ENCODE measurements around the gene SSH3. TPM values are rescaled to one million over a fixed set of nuclear protein-coding genes. Genes with fewer than 3 reads are reported as not detected.

The SSH3 gene
- polyA plus RNA-seq, 1 donor, result 17.6 TPM

GRCh38 chr11:67345247-67345919, 42.1 kb downstream of the SSH3 start:
- no peak for DNase-seq (ENCODE audit: low read depth)

DNA sequence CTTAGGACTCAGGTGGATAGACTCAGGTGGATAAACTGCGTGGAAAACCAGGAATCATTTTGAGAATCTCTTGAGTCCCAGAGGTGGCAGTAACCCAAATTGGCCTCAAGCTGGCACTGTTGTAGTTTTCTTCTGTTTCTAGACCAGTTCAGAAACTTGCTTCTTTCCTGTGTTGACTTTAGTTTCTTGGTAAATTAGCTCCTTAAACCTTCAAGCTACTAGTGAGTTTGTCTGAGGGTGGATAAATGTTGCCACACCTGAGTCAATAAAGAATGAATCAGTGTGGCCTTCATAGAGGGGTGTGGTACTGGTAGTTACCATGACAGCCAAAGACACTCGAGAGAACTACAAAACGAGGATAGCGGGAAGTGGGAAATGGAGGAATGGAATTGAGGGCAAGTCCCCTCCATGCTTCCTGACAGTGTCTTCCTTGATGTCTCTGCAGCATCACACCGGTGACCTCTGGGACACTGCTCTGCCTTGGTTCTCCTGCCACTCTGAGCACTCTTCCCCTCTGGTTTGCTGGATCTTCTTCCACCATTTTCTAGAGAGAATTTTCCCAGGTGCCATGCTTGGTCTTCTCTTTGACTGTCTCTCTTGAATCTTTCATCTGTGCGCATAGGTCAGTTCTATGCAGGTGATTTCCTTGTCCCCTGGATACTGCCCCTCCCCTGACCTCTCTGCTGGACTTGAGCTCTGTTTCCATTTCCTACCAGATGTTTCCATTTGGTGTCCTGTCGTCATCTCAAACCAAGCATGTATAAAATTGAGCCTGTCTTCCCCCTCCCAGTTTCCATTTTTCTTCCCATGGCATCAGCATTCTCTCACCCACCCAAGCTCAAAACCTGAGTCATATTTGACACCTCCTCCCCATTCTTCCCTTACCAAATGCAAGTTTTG, 42.8 kb downstream of the SSH3 start:
- no peak for DNase-seq (ENCODE audit: low read depth)

DNA sequence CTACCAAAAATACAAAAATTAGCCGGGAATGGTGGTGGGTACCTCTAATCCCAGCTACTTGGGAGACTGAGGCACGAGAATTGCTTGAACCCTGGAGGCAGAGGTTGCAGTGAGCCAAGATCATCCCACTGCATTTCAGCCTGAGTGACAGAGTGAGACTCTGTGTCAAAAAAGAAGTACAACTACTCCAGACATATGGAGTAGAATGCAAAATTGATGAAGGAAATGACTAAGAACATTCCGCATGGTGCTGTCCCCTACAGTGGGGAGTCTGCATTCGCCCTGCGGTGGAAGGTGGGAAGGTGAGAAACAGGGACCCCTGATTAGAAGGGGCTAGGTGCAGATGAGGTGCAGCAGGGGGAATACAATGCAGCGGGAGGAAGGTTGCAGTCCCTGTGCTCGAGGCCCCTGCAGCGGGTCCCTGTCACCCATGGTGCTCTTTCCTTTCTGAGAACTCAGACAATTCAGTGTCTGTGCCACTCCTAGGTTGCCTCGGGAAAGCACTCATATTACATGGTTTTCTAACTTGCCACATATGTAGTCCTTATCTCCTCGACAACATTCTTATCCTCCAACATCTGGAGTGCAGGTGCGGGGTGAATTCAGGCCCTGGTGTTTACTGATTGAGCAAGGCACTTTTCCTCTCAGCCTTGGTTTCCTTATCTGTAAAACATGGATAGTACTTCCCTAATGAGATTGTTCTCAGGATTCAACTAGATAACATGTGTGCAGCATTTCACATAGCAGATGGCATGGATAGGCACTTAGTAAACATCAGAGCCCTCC, 44.8 kb downstream of the SSH3 start:
- no peak for DNase-seq (ENCODE audit: low read depth)

DNA sequence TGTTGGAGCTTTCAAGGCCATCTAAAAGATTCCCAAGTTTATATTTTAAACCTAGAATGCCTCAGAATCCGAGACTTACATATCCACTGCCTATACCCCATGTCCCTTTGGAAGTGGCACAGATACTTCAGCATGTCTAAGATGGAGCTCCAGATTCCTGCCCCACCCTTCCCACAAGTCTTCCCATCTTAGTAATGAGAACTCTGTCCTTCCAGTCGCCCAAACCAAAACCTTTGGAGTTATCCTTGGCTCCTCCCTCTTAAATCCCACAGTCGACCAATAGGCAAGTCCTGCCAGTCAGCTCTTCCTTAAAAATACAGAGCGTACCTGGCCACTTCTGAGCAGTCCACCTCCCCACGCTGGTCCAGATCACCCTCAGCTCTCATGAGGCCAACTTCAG, 45.7 kb downstream of the SSH3 start:
- DNase-seq (ENCODE audit: low read depth), result no peak

DNA sequence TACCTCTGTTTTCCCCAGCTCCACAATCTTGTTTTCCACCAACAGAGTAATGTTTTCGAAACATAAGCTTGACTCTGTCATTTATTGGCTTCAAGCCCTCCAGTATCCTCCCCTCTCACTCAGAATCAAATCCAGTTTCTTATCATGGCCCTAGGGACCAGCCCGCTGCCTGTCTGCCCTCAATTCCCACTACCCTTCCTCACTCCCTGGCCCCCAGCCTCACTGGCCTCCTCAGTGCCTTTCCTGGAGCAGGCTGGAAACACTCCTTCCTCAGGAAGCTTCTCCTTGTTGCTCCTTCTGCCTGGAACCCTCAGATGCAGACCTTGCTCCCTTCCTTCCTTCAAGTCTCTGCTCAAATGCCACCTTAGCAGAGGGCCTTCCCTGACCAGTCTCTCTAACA, 46.1 kb downstream of the SSH3 start:
- no peak for DNase-seq (ENCODE audit: low read depth)

GRCh38 chr11:67349928-67350465, 46.7 kb downstream of the SSH3 start:
- DNase-seq (ENCODE audit: low read depth), result no peak

GRCh38 chr11:67351275-67352005, 48.1 kb downstream of the SSH3 start:
- no peak for DNase-seq (ENCODE audit: low read depth)

DNA sequence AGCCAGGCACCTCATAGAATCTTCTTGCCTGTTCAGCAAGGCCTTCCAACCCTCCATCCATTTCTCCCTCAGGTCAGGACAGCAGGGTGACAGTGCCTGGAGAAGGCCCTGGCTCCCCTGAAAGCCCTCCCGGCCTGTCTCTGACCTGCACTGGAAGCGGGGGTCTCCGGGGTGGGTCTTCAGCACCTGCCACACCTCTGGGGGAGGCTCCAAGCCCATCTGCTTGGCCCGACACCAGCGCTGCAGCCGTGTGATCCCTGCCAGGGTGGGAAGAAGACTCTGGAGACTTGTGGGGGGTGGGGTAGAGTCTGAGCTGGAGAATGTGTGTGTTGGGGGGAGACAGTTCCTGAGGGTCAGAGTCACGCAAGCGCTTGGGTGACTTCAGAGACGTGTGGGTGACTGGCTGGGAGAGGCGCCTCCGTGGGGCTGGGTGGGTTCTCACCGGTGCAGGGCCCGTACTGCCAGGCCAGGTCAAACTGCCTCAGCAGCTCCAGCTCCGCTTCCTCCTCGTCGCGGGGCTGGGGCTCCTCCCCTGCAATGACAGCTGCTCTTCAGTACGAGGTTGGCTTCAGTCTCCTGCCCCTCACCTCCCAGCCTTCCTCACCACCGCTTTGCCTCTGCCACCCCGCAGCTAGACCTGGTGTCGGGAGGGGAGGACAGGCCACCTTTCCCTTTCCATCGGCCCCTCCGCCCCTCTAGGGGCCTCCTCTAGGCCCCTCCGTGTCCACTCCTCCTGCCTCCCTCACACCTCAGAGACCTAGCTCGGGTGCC, 49.4 kb downstream of the SSH3 start:
- DNase-seq (ENCODE audit: low read depth), result no peak

- DNase-seq (ENCODE audit: low read depth), result peak; percentile 78
Measured at GRCh38 chr11:67353317-67354074, 50.2 kb downstream of the SSH3 start, which contains the start of gene POLD4. TSS of gene POLD4 (minus strand) at chr11:67353546. CDS start at chr11:67353399, 147 bp downstream.

DNA sequence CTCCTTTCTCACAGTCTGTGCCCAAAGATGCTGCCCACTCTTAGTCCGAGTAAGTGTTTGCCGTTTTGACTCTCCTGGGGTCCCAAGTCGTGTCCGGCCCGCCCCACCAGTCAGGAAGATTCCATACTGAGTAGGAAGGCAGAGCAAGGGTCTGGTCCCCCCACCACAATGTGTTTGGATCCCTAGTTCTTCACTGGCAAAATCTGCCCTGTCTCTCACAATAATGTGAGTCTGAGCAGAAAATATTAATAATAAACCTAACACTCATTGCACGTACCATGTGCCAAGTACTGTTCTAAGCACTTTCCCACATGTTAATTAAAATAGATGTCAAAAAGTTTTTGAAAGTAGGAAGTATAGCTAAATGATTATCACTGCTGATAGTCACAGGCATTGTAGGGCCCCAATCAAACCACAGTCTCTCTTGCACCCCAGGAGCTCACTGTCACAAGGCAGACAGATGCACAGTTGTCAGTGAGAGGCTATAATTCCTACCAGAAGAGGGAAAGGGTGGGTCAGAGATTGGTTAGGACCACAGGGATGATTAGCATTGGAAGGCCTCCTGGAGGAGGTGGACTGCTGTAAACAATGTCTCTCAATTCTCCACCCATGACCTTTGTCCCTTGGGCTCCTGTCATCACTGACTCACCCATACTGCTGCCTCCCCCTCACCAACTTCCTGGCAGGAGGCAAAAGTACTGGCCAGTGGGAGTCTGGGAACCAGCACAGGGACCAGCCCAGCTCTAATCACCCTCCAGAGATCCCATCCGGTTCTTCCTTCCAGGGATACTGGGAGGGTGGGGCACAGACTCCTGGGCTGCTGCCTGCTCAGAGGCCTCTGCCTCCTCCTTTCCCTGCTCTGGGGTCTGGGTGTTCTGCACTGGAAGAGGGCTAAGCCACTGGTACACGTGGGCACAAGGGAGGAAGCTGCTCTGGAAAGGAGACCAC, 51.0 kb downstream of the SSH3 start:
- DNase-seq (ENCODE audit: low read depth), result no peak

GRCh38 chr11:67355023-67355793, 51.9 kb downstream of the SSH3 start:
- DNase-seq (ENCODE audit: low read depth), result no peak

GRCh38 chr11:67355794-67356386, 52.6 kb downstream of the SSH3 start:
- no peak for DNase-seq (ENCODE audit: low read depth)

GRCh38 chr11:67356387-67356863, 53.1 kb downstream of the SSH3 start:
- DNase-seq (ENCODE audit: low read depth), result no peak

GRCh38 chr11:67356864-67357561, 53.7 kb downstream of the SSH3 start:
- DNase-seq (ENCODE audit: low read depth), result no peak

GRCh38 chr11:67357831-67358670, 54.7 kb downstream of the SSH3 start:
- DNase-seq (ENCODE audit: low read depth), result no peak

Measured in forelimb muscle (tissue), 1 donor.